ENCODE measurements around the gene SNX12.
"Not testable (repeated sequence)": the region's sequence is repeated elsewhere in the genome, so short reads cannot be mapped to it uniquely, and the experiment has no call there.

Gene SNX12

DNA sequence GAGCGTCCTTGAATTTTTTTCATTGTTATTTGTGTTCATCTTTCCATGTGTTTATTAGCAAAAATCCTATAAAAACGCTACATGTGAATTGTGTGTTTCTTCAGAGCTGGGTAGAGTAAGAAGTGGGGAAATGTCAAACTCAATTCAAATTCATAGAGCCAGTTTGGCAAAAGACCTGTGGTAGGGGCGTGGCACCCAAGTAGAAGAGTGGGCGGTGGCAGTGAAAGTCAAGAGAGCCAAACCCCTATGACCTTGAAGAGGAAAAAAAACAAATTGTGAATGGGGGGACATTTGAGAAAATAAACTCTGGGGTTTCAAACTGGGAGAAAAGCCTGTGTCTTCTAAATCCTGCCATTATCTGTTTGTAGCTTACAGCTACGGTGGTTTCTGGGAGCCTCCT lies 23.1 kb upstream of the SNX12 start:
- no peak for DNase-seq (ENCODE audit: low read depth)

DNA sequence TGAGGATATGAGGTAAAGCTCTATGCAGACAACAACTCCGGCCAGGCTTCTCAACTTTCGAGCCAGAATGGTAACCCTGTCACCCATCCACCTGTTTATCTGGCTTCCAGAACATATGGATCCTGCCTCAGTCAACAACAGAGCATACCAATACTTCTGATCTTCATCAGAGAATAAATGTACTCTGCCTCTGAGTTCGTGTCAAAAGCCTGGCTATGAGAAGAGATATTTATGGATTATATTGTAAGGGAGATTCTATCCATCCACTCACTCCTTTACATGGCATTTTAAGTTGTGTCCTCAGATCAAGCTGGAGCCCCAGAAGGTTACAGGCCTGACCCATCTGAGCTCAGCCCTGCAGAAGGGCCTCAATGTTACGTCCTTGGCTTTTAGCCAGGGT lies 17.8 kb upstream of the SNX12 start:
- no peak for DNase-seq (ENCODE audit: low read depth)

- DNase-seq (ENCODE audit: low read depth) = no peak
Observed at GRCh38 chrX:71082822-71083221, 14.7 kb upstream of the SNX12 start.

DNA sequence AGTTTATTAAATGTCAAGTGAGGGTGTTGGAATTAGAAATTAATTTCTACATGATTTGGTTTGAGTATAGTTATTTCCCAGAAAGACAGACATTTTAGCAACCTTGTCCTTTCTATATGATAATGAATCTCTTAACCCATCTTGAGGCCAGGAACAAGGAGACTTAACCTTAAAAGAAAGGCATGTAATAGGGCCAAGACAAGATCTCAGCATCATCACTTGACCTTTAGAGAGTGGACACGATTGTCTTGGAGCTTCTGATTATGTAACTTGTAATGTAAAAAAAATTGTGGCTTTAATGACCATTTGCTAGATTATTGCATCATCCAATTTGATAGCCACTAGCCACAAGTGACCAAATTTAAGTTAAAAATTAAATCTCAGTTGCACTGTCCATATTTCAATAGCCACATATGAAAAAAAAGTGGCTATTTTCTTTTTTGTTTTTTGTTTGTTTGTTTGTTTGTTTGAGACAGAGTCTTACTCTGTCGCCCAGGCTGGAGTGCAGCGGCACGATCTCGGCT lies 14.1 kb upstream of the SNX12 start:
- DNase-seq (ENCODE audit: low read depth) = no peak

GRCh38 chrX:71081330-71082123 lies 13.4 kb upstream of the SNX12 start:
- no peak for DNase-seq (ENCODE audit: low read depth)

DNA sequence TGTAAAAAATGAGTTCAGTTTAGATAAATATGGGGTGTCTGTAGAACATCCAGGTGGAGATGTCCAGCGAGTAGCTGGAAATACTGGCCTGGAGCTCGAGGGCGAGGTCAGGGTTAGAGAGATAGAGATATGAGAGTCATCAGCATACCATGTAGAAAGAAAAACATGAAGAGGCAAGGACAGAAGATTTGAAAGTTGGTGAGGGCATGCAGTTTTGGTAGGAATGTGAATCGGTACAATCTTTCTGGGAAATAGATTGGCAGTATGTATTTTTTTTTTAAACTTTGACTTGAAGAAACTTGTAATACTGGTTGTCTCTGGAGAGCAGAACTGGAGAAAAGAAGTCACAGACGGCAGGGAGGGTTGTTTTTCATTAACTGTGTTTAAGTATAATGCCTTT lies 2.4 kb upstream of the SNX12 start:
- no peak for DNase-seq (ENCODE audit: low read depth)

GRCh38 chrX:71067712-71068043 lies 456 bp downstream of the SNX12 start:
- no peak for DNase-seq (ENCODE audit: low read depth)

DNA sequence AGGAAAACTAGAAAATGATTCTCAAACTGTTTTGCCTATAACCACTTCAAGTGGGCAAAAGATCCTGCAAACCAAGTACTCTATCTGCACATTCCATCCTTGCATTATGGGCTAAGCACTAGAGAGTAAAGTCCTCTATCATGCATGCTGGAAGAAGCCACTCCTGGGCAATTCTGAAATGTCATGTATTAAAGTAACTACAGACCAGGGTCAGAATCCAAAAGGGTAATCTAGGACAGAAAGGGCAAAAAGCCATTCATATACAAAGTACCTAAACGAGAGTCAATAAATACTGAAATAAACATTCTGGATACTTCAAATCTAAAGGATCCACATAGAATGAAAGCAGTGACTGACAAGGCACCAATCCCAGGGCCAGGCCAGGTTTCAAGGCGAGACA lies 1.0 kb downstream of the SNX12 start:
- no peak for DNase-seq (ENCODE audit: low read depth)

- no peak for DNase-seq (ENCODE audit: low read depth)
Observed at GRCh38 chrX:71060127-71060526, 8.0 kb downstream of the SNX12 start.

GRCh38 chrX:71057848-71058530 lies 10.1 kb downstream of the SNX12 start:
- no peak for DNase-seq (ENCODE audit: low read depth)

- DNase-seq (ENCODE audit: low read depth) = no peak
Observed at GRCh38 chrX:71056867-71057266, 11.3 kb downstream of the SNX12 start.

GRCh38 chrX:71053217-71053621 lies 14.9 kb downstream of the SNX12 start:
- no peak for DNase-seq (ENCODE audit: low read depth)

- no peak for DNase-seq (ENCODE audit: low read depth)
Observed at GRCh38 chrX:71052721-71053120, 15.4 kb downstream of the SNX12 start.

DNA sequence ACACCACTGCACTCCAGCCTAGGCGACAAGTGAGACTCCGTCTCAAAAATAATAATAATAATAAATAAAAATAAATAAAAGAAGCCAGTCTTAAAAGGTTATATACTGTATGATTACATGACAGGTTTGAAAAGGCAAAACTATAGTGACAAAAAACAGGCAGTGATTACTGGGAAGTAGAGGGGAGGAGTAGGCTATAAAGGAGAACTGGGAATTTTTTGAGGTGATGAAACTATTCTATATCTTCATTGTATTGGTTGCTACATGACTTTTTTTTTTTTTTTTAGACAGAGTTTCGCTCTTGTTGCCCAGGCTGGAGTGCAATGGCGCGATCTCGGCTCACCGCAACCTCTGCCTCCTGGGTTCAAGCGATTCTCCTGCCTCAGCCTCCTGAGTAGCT lies 20.2 kb downstream of the SNX12 start:
- not testable (repeated sequence) for DNase-seq (ENCODE audit: low read depth)

- DNase-seq (ENCODE audit: low read depth) = no peak
Observed at GRCh38 chrX:71017396-71017939, 50.7 kb downstream of the SNX12 start.

Measured in T-helper 22 cell (primary cell).